Sigmoid colon (tissue), 4 donors: ENCODE results near the gene CRADD.

Experiments used
- POLR2AphosphoS5 ChIP-seq, 4 donors: sonication (generic); formaldehyde crosslinking; IDR thresholded peaks; one replicate each; pipeline ENCODE4 v1.6.1; 2017; ENCODE audit warnings: antibody characterized with exemption in 4 of 4
- TF ChIP-seq, protein P1 (sequence below), 4 experiments: fragments of 450-650 bp in 3 of 4; fragments of 200-600 bp in 1 of 4; IDR thresholded peaks; one replicate each; pipeline ENCODE4 v1.5.1; 2016 to 2019; ENCODE audit warnings: antibody characterized with exemption in 4 of 4, mild to moderate bottlenecking in 3 of 4, moderate library complexity in 2 of 4

DNA sequence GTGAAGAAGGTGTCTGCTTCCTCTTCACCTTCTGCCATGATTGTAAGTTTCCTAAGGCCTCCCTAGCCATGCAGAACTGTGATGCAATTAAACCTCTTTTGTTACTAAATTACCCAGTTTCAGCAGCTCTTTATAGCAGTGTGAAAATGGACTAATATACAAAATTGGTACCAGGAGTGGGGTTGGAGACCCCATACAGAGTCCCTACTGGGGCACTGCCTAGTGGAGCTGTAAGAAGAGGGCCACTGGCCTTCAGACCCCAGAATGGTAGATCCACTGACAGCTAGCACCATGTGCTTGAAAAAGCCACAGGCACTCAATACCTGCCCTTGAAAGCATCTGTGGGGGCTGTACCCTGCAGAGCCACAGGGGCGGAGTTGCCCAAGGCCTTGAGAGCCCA, 44.8 kb upstream of the CRADD start:
- TF ChIP-seq, protein P1, sequence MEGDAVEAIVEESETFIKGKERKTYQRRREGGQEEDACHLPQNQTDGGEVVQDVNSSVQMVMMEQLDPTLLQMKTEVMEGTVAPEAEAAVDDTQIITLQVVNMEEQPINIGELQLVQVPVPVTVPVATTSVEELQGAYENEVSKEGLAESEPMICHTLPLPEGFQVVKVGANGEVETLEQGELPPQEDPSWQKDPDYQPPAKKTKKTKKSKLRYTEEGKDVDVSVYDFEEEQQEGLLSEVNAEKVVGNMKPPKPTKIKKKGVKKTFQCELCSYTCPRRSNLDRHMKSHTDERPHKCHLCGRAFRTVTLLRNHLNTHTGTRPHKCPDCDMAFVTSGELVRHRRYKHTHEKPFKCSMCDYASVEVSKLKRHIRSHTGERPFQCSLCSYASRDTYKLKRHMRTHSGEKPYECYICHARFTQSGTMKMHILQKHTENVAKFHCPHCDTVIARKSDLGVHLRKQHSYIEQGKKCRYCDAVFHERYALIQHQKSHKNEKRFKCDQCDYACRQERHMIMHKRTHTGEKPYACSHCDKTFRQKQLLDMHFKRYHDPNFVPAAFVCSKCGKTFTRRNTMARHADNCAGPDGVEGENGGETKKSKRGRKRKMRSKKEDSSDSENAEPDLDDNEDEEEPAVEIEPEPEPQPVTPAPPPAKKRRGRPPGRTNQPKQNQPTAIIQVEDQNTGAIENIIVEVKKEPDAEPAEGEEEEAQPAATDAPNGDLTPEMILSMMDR (IDR thresholded peaks at IDR 0.05), result no peak
- TF ChIP-seq POLR2AphosphoS5 (IDR thresholded peaks at IDR 0.05), result no peak
